NT2/D1 (cell line): ENCODE measurements around the gene CELF5.
"Not testable (repeated sequence)": the region's sequence is repeated elsewhere in the genome, so short reads cannot be mapped to it uniquely, and the experiment has no call there.

Source experiments
- SUZ12 ChIP-seq: IDR thresholded peaks from 2 replicates; pipeline ENCODE4 v1.6.1; 2011; ENCODE audit not compliant: insufficient read length, insufficient read depth; ENCODE audit errors: extremely low read depth
- YY1 ChIP-seq: IDR thresholded peaks from 2 replicates; pipeline ENCODE4 v1.6.1; 2011; ENCODE audit not compliant: insufficient read length, insufficient read depth

DNA sequence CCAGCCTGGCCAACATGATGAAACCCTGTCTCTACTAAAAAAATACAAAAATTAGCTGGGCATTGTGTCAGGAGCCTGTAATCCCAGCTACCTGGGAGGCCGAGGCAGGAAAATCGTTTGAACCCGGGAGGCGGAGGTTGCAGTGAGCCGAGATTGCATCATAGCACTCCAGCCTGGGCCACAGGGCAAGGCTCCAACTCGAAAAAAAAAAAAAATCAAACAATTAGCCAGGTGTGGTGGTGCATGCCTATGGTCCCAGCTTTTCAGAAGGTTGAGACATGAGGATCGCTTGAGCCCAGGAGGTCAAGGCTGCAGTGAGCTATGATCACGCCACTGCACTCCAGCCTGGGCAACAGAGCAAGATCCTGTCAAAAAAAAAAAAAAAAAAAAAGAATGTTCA lies 76.1 kb downstream of the CELF5 start:
- TF ChIP-seq YY1, SUZ12: not testable (repeated sequence)
